Stimulated activated naive CD8-positive, alpha-beta T cell treated with anti-CD3 and anti-CD28 coated beads, Interleukin-15, Interleukin-2, amounts not matched to agents 100 ng/mL and 50 ng/mL, for 24 hours (primary cell): Measurements from ENCODE around the gene KIAA1755.

Experiments
- H3K27ac Mint-ChIP-seq: one replicate; pipeline ENCODE4 v1.8.0; 2021; ENCODE audit warnings: mild to moderate bottlenecking, mixed read lengths
- H3K27me3 Mint-ChIP-seq: one replicate; pipeline ENCODE4 v1.8.0; 2021; ENCODE audit warnings: mixed read lengths
- H3K36me3 Mint-ChIP-seq: one replicate; pipeline ENCODE4 v1.8.0; 2021; ENCODE audit warnings: low read depth, mixed read lengths
- H3K4me1 Mint-ChIP-seq: one replicate; pipeline ENCODE4 v1.8.0; 2021; ENCODE audit warnings: low read depth, mixed read lengths
- H3K4me3 Mint-ChIP-seq: one replicate; pipeline ENCODE4 v1.8.0; 2021; ENCODE audit warnings: mild to moderate bottlenecking, mixed read lengths
- H3K9me3 Mint-ChIP-seq: one replicate; pipeline ENCODE4 v1.8.0; 2021; ENCODE audit warnings: mixed read lengths

The KIAA1755 gene

GRCh38 chr20:38246357-38247165, 14.0 kb downstream of the KIAA1755 start:
- no peak overlapping the region for H3K4me3 Mint-ChIP-seq
- peaks cover 20% of the 10 kb centered on the region for H3K9me3 Mint-ChIP-seq
- H3K36me3 Mint-ChIP-seq, result no peaks in the 10 kb centered on the region
- no peaks in the 10 kb centered on the region for H3K4me1 Mint-ChIP-seq
- H3K27me3 Mint-ChIP-seq, result peaks cover 6% of the 10 kb centered on the region
- H3K27ac Mint-ChIP-seq, result no peak overlapping the region

- Mint-ChIP-seq H3K36me3 (no peaks in the 10 kb centered on the region), H3K27me3 (peaks cover 6% of the 10 kb centered on the region), H3K4me1 (no peaks in the 10 kb centered on the region), H3K27ac (no peak overlapping the region), H3K9me3 (peaks cover 20% of the 10 kb centered on the region), H3K4me3 (no peak overlapping the region)
Measured at GRCh38 chr20:38245753-38246152, 14.8 kb downstream of the KIAA1755 start.

- no peaks in the 10 kb centered on the region for H3K4me1 Mint-ChIP-seq
- no peak overlapping the region for H3K27ac Mint-ChIP-seq
- peaks cover 14% of the 10 kb centered on the region for H3K27me3 Mint-ChIP-seq
- H3K9me3 Mint-ChIP-seq, result peaks cover 20% of the 10 kb centered on the region
- no peak overlapping the region for H3K4me3 Mint-ChIP-seq
- no peaks in the 10 kb centered on the region for H3K36me3 Mint-ChIP-seq
Measured at GRCh38 chr20:38243709-38244020, 16.9 kb downstream of the KIAA1755 start.

- Mint-ChIP-seq H3K9me3 (peaks cover 20% of the 10 kb centered on the region), H3K27me3 (peaks cover 14% of the 10 kb centered on the region), H3K36me3 (no peaks in the 10 kb centered on the region), H3K4me3 (no peak overlapping the region), H3K27ac (no peak overlapping the region), H3K4me1 (no peaks in the 10 kb centered on the region)
Measured at GRCh38 chr20:38242848-38243708, 17.5 kb downstream of the KIAA1755 start.

GRCh38 chr20:38241201-38241600, 19.3 kb downstream of the KIAA1755 start:
- Mint-ChIP-seq H3K36me3 (no peaks in the 10 kb centered on the region), H3K9me3 (peaks cover 20% of the 10 kb centered on the region), H3K27me3 (peaks cover 14% of the 10 kb centered on the region), H3K4me1 (no peaks in the 10 kb centered on the region), H3K4me3 (no peak overlapping the region), H3K27ac (no peak overlapping the region)

- H3K4me1 Mint-ChIP-seq, result no peaks in the 10 kb centered on the region
- peaks cover 14% of the 10 kb centered on the region for H3K27me3 Mint-ChIP-seq
- H3K36me3 Mint-ChIP-seq, result no peaks in the 10 kb centered on the region
- H3K27ac Mint-ChIP-seq, result no peak overlapping the region
- peaks cover 20% of the 10 kb centered on the region for H3K9me3 Mint-ChIP-seq
- H3K4me3 Mint-ChIP-seq, result no peak overlapping the region
Measured at GRCh38 chr20:38239441-38239840, 21.1 kb downstream of the KIAA1755 start.

- Mint-ChIP-seq H3K4me1 (no peaks in the 10 kb centered on the region), H3K9me3 (peaks cover 17% of the 10 kb centered on the region), H3K4me3 (no peak overlapping the region), H3K36me3 (no peaks in the 10 kb centered on the region), H3K27me3 (peaks cover 14% of the 10 kb centered on the region), H3K27ac (no peak overlapping the region)
Measured at GRCh38 chr20:38238829-38239228, 21.7 kb downstream of the KIAA1755 start.

- peaks cover 13% of the 10 kb centered on the region for H3K27me3 Mint-ChIP-seq
- H3K36me3 Mint-ChIP-seq, result no peaks in the 10 kb centered on the region
- H3K4me3 Mint-ChIP-seq, result no peak overlapping the region
- no peak overlapping the region for H3K27ac Mint-ChIP-seq
- H3K9me3 Mint-ChIP-seq, result peaks cover 5% of the 10 kb centered on the region
- H3K4me1 Mint-ChIP-seq, result no peaks in the 10 kb centered on the region
Measured at GRCh38 chr20:38237381-38237780, 23.2 kb downstream of the KIAA1755 start.

- no peaks in the 10 kb centered on the region for H3K9me3 Mint-ChIP-seq
- no peak overlapping the region for H3K4me3 Mint-ChIP-seq
- no peak overlapping the region for H3K27ac Mint-ChIP-seq
- H3K27me3 Mint-ChIP-seq, result peaks cover 9% of the 10 kb centered on the region
- no peaks in the 10 kb centered on the region for H3K4me1 Mint-ChIP-seq
- no peaks in the 10 kb centered on the region for H3K36me3 Mint-ChIP-seq
Measured at GRCh38 chr20:38231531-38232121, 28.9 kb downstream of the KIAA1755 start.

GRCh38 chr20:38230957-38231526, 29.5 kb downstream of the KIAA1755 start:
- no peaks in the 10 kb centered on the region for H3K9me3 Mint-ChIP-seq
- peaks cover 9% of the 10 kb centered on the region for H3K27me3 Mint-ChIP-seq
- H3K36me3 Mint-ChIP-seq, result no peaks in the 10 kb centered on the region
- H3K4me3 Mint-ChIP-seq, result no peak overlapping the region
- H3K27ac Mint-ChIP-seq, result no peak overlapping the region
- H3K4me1 Mint-ChIP-seq, result no peaks in the 10 kb centered on the region

- Mint-ChIP-seq H3K36me3 (no peaks in the 10 kb centered on the region), H3K4me3 (no peak overlapping the region), H3K4me1 (no peaks in the 10 kb centered on the region), H3K9me3 (no peaks in the 10 kb centered on the region), H3K27me3 (peaks cover 9% of the 10 kb centered on the region), H3K27ac (no peak overlapping the region)
Measured at GRCh38 chr20:38230253-38230551, 30.3 kb downstream of the KIAA1755 start.

- no peak overlapping the region for H3K4me3 Mint-ChIP-seq
- H3K27ac Mint-ChIP-seq, result no peak overlapping the region
- no peaks in the 10 kb centered on the region for H3K9me3 Mint-ChIP-seq
- H3K4me1 Mint-ChIP-seq, result no peaks in the 10 kb centered on the region
- H3K27me3 Mint-ChIP-seq, result peaks cover 9% of the 10 kb centered on the region
- no peaks in the 10 kb centered on the region for H3K36me3 Mint-ChIP-seq
Measured at GRCh38 chr20:38229376-38230252, 30.9 kb downstream of the KIAA1755 start.

GRCh38 chr20:38228436-38228835, 32.1 kb downstream of the KIAA1755 start:
- H3K36me3 Mint-ChIP-seq, result no peaks in the 10 kb centered on the region
- H3K27me3 Mint-ChIP-seq, result peaks cover 13% of the 10 kb centered on the region
- H3K4me3 Mint-ChIP-seq, result no peak overlapping the region
- no peaks in the 10 kb centered on the region for H3K9me3 Mint-ChIP-seq
- no peaks in the 10 kb centered on the region for H3K4me1 Mint-ChIP-seq
- no peak overlapping the region for H3K27ac Mint-ChIP-seq
